Activated CD8-positive, alpha-beta memory T cell treated with anti-CD3 and anti-CD28 coated beads, Interleukin-2, amount 50 U/mL, for 4 hours (primary cell): ENCODE data around the gene CLIP1.
A peak's percentile ranks its signal among the peaks of the same experiment; 100 is the strongest.

Source experiments
- DNase-seq: peaks from one replicate; pipeline ENCODE4 v3.0.0-alpha.2; 2020

CLIP1 gene

DNA sequence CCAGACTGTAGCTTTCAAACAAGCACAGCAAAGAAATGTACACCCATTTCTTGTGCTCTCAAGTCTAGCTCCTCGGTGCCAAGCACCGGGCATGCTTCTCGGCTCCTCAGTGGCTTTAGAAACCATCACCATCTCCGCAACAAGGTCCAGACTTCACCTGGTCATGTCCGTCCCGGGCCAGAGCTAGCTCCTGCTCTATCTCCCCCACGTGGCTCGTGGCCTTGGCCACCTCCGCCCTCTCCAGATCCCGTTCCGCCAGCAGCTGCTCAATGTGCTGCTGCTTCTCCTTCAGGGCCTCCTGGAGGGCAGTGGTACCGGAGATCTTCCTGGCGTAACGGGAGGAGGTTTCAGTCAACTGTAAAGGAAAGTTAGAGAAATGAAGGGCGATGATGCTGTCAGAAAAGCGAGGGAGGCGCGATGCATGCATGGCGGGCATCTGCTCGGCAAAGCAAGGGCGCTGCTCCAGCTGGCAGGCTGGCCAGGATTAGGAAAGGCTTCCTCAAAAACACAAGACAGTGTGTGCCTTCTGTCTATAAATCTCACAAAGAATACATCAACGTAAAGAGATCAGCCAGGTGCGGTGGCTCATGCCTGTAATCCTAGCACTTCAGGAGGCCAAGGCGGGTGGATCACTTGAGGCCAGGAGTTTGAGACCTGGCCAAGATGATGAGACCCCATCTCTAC lies 67.4 kb downstream of the CLIP1 start:
- DNase-seq = no peak

DNA sequence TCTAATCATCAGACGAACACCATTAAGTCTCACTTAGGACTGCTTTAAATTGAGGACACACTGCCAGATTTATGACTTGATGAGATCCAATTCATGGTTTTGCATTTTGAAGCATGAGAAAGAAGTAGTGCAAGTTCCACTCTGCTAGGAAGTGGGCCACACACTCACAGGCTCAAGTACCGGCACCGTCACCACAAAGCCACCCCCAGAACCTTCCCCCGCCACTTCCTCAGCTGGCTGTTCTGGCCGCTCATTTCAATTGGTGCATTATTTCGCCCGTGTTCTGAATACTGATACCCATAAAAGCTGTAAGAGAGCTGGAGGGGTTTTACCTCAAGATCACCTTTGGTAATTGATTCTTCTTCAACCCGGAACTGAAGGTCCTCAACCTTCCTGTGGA lies 70.1 kb downstream of the CLIP1 start:
- DNase-seq = no peak

DNA sequence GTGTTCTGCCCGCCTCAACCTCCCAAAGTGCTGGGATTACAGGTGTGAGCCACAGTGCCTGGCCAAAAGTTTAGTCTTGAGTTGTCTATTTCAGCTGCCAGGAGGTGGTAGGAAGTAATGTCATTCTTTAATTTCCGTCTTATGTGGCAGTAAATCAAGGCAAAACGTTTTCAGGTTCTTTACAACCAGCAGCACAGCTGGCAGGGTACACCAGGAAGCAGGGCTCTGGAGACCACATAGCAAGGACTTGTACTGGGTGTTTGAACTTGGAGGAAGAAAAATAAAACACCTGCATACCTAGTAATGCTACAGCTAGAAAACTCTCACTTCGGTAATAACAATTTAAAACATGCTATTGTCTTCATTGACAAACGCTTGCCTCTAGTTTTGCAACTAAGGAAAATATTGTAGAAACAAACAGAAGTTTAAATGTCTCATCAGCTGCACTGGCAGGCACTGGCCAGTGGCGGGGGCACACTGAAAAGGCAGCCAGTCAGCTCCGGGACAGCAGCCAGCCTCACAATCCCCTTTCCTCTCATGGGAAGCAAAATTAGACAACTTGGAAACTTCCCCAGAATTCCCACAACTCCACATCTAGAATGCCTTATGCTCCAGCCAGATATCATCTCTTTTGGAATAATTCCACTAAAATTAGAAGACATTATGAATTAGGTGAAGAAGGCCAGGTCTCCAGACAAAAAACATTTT lies 72.2 kb downstream of the CLIP1 start:
- no peak for DNase-seq

DNA sequence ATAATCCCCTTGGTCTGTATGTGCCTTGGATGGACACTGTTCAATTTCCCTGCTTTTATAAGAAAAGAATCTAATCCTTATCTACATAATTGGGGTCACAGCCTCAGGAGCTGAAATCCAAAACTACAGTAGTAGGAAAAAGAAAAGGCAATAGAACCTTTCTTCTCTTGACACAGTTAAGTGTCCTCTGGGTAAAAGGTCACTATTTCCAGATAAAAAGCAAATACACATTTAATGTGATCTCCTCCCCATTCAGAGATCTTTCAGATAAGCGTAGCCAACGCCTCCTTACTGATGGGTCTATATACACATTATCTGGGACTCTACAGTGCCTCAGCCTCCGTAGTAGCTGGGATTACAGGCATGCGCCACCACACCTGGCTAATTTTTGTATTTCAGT lies 73.4 kb downstream of the CLIP1 start:
- DNase-seq = no peak

DNA sequence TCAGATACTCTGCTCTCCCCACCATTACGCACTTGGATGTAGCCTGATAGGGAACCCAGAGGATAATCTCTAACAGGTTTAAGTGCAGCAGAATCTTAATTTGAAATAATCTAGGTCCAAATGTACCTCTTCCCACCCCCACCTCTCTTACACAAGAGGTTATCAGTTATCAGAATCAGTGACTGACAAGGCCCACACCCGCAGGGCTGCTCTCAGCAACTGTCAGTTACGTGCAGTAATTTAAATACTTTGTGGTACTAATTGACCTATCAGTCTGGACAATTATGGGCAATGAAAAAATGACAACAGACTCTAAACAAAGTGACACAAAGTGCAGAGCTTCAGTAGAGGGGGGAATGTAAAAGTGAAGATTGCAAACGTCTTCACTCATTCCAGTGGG lies 74.0 kb downstream of the CLIP1 start:
- DNase-seq = no peak

DNA sequence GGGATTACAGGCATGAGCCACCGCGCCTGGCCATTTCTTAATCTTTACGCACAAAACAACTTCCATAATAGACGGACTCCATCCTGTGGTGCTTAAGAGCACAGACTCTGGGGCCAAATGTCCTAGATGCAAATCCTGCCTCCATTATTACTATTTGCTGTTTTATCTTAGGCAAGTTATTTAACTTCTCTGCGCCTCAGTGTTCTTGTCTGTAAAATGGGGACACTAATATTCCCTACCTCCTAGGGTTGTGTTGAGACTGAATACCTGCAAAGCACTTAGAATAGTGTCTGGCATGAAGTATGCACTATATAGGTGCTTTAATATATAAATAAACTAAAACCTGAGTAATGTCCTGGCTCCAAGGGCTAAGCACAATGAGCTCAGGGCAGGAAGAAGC lies 76.4 kb downstream of the CLIP1 start:
- no peak for DNase-seq

DNA sequence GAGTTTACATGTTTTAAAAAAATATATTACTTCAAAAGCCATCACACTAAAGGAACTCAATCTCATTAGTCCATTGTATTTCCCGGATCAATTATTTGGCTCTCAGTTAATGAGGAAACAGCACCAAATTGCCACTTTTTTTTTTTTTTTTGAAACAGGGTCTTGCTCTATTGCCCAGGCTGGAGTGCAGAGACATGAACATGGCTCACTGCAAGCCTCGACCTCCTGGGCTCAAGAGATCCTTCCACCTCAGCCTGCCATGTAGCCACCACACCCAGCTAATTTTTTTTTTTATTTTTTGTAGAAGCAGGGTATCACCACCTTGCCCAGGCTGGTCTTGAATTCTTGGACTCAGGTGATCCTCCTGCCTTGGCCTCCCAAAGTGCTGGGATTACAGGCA lies 77.4 kb downstream of the CLIP1 start:
- no peak for DNase-seq

DNA sequence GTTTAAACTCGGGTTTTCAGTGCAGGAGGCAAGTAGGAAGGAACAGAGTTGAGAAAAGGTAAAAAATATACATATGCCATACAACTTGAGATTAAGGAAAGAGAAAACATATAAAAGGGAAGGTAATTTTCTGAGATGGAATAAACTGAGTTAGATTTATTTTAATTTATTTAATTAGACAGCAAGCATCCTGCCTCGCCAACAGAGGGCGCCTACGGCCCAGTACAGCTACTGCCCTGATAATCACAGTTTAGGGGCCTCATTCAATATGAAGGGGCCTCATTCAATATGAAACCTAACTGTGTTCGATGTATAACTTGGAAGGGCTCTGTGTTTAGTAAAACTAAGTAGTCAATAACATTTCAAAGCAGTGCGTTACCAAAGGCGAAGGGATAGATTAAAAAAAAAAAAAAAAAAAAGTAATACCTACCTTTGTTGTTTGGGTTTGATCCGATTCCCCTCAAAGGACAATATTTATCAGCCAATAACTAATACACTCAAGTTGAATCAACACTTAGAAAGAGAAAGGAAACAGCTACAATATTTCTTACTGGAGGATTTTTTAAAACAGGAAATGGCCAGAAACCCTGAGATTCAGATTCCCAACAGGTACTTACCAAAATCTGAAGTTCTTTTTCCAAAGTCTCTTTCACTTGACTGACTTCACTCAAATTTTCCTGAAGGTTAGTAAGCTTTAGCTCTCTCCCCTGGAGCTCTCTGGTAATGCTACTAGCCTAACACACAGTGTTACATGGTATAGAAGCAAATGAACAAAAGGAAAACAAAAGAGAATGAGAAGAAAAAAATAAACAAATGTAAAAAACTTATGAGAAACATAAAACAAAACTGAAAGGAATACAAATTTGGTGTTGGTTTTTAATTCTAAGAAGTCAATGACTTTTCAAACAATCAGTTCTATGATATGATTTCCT lies 86.2 kb downstream of the CLIP1 start:
- peak; percentile 43 for DNase-seq

DNA sequence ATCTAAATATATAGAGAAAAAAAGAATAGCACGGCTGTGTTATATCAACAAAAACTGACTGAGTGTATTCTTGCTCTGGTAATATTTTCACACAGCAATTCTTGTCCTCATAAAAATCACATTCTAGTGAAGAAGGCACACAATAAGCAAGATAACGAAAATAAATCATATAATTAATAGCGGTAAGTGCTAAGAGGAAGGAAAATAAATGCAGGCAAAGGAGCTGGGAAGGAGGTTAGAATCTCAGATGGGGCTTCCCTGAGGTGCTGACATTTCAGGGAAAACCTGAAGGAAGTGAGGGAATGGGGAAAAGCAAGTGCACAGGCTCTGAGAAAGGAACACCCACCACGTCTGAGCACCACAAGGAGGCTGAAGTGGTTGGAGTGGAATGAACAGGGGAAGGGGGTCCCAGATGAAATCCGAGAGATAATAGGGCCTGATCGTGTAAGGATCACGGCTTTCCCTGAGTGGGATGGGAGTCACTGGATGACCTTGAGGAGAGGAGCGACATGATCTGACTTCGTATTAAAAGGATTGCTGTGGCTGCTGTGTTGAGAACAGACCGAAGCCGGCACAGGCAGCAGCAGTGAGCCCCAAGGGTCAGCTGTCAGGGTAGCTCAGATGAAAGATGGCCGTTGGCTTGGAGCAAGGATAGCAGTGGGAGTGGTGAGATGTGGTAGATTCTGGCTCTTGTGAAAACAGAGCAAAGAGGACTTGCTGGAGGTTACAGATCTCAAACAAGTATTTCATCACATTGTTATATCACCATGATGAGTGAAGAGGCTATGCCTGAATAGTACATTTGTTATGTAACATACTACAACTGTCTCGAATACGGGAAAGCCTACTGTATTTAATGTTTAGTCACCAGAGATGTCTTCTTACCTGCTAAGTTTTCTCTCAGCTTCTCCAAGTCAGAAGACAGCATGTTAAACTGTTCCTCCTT lies 89.1 kb downstream of the CLIP1 start:
- no peak for DNase-seq

DNA sequence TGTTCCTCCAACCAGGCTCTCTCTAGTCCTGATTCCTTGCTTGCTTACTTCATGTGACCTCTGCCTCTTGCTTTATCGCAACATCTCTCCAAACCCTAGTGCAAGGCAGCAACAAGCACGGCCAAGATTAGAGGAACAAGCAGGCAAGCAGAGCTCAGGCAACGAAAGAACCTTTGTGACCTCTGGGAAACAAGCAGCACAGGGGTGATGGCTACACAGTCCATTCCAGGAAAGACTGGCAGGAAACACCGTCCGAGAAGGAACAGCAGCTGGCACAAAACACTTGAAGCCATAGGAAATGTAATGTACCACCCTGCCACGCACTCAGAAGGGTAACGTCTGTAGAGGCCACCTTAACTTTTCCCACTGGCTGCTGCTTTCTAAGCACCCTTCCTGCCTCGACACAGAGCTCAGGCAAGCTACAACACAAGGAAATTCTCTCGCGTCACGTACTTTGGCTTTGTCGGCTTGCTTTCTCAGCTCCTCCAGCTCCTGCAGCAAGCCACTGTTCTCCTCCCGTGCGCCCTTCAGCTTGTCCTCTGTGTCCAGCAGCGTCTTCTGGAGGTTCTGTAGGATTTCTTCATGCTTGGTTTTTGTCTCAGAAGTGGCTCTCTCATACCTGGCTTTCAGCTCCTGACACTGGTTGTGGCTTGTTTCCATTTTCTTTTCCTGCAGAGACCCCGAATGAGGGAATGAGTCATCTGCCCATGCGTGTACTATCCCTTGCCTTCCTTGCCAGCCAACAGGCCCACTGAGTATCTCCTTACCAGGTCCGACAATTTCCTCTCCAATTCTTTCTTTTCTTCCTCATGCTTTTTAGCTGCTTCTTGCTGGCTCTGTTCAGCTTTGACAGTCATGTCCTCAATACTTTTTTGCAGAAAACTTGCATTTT lies 94.7 kb downstream of the CLIP1 start:
- no peak for DNase-seq

DNA sequence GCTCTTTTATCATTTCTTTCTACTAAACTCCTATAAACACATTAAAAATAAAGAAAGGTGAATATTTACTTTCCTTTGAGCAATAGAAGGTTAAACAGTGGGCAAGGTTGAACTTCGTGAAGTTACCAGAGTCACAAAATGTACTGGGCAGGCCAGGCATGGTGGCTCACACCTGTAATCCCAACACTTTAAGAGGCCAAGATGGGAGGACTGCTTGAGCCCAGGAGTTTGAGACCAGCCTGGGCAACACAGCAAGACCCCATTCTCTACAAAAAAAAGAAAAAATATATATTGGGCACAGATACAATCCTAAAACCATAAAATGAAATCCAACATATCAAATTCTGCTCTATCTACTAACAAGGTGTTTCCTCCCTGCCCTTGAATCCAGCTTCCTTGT lies 95.5 kb downstream of the CLIP1 start:
- no peak for DNase-seq

DNA sequence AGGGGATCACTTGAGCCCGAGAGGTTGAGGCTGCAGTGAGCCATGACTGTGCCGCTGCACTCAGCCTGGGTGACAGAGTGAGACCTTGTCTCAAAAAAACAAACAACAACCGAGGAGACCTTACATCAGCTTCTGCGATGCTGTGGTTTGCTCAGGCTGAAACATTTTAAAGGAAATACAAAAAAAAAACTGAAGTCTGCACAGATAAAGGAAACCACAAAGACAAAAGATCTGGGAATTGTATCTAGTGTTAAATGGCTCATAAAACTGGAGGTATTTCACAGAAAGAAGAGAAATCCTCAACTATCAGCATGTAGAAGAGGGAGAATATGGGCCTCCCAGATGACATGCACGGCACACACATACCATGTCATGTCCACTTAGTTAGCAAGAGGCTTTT lies 95.9 kb downstream of the CLIP1 start:
- DNase-seq = no peak

DNA sequence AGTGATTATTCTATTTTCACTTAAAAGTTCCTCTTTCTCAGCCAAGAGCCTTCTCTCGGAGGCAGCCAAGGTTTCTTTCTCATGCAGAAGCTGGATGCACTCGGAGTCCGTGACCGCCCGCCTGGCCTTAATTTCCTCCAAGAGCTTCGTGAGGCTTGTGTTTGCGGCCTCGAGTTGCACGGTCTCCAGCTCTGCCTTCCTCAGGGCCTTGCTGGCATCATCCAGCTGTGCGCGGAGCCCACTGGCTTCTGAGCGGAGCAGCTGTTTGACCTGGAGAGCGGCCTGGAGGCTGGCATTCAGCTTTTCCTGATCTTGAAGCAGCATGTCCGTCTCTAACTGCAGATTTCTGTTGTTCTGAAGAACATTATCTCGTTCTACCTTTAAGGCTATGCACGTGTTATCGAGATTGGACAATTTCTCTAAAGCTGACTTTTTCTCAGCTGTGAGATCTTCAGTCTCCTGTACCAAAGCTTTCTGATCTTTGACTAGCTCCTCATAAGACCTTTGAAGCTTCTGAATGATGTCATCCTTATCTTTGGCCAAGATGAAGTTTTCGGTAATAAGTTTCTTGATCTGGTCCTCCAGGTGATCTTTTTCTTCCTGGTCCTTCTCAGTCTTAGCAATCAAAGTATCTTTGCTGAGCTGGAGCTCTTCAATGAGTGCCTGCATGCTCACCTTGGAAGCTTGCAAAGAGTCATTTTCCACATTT lies 99.0 kb downstream of the CLIP1 start:
- no peak for DNase-seq

DNA sequence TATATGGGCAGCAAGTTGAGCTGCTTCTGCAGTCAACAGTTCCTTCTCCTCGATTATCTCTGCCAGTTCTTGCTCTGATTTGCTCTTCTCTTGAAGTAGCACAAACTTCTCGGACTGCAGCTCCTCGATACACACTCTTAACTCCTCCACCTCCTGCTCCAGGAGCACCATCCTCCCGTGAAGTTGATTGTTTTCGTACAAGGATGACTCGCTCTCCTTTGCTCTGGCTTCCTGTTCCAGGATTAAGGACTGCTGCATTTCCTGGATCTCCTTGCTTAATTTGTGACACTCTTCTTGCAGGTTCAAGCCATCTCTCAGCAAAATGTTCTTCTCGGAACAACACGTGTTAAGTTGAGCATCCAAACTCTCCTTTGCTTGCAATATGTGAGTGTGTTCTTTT lies 100.0 kb downstream of the CLIP1 start:
- no peak for DNase-seq

DNA sequence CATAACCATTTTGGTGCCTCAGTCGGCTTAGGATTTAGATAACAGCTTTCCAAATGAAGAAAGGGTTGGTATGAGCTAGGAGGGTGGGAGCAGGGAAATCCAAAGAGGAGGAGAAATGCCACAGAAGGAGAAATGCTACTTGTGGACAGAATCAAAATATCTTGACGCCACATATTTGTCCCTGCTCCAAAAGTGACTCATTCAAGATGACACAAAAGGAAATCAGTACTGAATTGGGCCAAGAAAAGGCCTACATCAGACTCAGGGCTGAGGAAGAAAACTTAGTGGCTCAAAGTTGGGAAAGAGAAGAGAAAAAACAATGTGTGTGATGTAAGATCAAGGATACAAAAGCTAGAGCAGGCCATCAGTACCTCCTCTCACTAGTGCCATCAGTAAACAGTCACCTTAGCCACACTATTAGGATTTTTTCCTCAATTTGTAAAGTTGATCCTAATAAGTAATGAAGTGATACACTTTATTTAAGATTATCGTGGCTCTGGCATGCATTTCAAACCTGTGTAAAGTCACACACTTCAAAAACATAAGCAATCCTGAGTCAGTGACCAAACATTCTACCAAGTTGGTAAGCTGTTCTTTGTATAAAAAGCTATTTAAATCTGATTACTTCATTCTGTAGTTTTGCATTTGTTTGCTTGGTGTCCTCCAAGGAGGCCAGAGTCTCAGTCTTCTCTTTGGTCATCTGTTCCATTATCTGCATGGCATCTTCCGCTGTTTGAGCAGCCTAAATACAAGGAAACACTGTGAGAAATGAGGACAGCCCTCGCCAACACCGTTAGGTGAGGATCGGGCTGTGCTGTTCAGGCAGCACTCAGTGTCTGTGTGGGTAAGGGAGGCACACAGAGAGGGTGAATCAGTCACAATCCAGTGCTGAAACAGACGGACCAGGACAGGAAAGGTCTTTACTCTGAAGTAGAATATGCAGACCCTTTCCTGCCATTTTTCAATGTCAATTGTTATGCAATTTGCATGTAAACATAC lies 103.6 kb downstream of the CLIP1 start:
- DNase-seq = no peak

DNA sequence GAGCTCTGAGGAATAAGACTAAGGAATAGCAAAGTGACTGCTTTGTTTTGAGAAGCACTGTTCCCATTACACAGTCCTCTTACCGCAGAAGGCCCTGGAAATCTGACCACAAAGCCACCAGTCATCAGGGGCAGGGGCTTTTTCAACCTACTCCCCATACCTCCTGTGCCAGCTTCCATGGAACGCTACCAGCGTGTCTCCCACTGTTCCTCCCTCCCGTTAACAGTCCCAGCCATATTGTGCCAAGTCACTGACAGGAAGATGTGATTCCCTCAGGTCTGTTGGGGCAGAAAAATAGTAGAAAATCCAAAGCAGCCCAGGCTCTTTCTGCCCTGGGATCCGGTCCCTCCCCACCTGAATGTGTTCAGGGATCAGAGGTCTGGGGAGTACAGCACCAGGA lies 109.5 kb downstream of the CLIP1 start:
- no peak for DNase-seq

DNA sequence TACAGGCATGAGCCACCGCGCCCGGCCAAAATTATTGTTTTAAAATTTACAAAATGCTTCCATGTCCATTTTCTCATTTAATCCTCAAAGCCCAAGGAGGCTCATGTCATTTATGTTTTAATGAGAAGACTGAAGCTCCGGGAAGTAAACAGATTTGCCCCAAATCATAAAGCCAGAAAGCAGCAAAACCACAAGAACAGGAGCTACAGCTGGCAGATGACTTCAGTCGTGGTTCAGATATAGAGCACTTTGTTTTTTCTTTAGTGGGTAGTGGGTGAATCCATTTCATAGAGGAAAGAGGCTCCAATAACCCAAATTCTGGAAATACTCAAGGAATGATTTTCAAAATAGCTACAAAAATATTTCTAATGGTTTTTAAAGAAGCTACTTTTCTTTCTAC lies 110.8 kb downstream of the CLIP1 start:
- no peak for DNase-seq

DNA sequence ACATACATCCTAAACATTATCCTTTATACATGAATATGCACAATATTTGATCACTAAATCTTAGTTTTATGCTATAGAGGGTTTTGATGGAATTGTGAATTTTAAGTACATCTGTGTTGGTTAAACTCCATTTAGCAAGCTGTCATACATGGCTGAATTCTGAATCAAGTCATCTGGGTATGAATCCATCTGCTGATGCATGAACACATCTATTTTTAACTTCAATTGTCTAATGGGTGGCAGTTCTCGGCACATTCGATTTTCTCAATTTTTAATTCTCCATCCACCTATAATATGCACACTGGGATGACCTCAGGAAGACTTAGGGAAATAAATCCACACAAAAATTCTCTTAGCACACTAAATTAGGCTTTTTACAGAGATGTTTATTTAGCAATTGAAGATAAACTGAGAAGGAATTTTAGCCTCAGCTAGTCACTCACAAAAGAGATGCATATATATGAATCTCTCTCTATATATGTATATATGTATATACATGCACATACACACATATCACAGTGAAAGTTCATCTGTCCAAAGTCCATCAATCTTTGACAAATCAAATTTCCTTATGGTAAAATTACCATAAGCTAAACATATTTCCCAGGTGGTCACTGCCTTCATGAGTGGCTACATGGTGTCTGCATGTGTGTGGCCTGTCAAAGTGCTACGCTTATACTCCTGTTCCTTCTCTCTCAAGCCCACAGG lies 111.7 kb downstream of the CLIP1 start:
- DNase-seq = no peak

DNA sequence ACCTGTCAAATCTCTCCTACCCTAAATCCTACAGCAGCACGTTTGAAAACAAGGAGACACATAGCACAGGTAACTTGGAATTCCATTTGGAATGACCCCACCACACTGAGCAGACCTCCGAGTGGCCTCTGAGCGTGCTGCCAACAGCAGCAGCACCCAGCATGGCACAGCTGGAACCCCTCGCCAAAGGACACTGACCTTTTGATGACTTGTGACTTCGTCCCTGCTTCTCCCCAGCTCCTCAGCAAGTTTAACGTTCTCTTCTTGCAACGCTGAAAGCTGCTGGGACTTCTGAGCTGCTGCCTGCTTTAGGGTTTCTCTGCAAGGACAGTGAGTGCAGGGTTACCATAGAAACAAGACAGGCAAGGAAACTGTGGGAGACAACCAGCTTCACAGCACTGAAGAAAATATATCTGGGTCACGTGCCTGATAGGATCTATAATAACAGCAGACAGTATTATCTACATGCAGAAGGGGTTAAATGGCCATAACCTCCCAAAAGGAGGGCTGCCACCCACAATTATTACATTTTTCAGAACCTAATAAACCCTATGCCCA lies 112.8 kb downstream of the CLIP1 start:
- DNase-seq = no peak
